Parathyroid adenoma (tissue), 2 donors: ENCODE measurements around the gene CRABP2.

Experiments used
- H2AFZ ChIP-seq: fragments of 300-600 bp; sonication (generic); one replicate; pipeline ENCODE4 v1.7.0; 2017; ENCODE audit warnings: antibody characterized with exemption, mild to moderate bottlenecking
- H3K27ac ChIP-seq: fragments of 300-600 bp; sonication (generic); one replicate; pipeline ENCODE4 v1.7.0; 2017
- H3K27me3 ChIP-seq: fragments of 300-600 bp; sonication (generic); one replicate; pipeline ENCODE4 v1.7.0; 2017; ENCODE audit warnings: low read length; ENCODE audit not compliant: control insufficient read depth, insufficient read depth
- H3K36me3 ChIP-seq: fragments of 300-600 bp; sonication (generic); one replicate; pipeline ENCODE4 v1.7.0; 2017; ENCODE audit warnings: low read length; ENCODE audit not compliant: control insufficient read depth, insufficient read depth
- H3K4me1 ChIP-seq: fragments of 300-600 bp; sonication (generic); one replicate; pipeline ENCODE4 v1.7.0; 2017; ENCODE audit warnings: control low read depth
- H3K4me2 ChIP-seq: fragments of 300-600 bp; sonication (generic); one replicate; pipeline ENCODE4 v1.7.0; 2017; ENCODE audit warnings: low read length
- H3K4me3 ChIP-seq: fragments of 300-600 bp; sonication (generic); one replicate; pipeline ENCODE4 v1.7.0; 2017; ENCODE audit warnings: low read depth, low read length
- H3K79me2 ChIP-seq: fragments of 300-600 bp; sonication (generic); one replicate; pipeline ENCODE4 v1.7.0; 2017; ENCODE audit warnings: control low read depth
- H3K9ac ChIP-seq: fragments of 300-600 bp; sonication (generic); one replicate; pipeline ENCODE4 v1.7.0; 2017; ENCODE audit warnings: mild to moderate bottlenecking
- H3K9me3 ChIP-seq: fragments of 300-600 bp; sonication (generic); one replicate; pipeline ENCODE4 v1.7.0; 2017; ENCODE audit warnings: low read length; ENCODE audit not compliant: control insufficient read depth
- CTCF ChIP-seq: fragments of 300-600 bp; sonication (generic); IDR thresholded peaks from one replicate; pipeline ENCODE4 v1.7.0; 2017; ENCODE audit warnings: antibody characterized with exemption, mild to moderate bottlenecking
- donor health status: primary hyperparathyroidism.

The CRABP2 gene

GRCh38 chr1:156740237-156740740, 34.9 kb upstream of the CRABP2 start:
- Histone ChIP-seq H3K4me1 (peaks cover 4% of the 10 kb centered on the region), H3K9ac (no peak overlapping the region), H3K4me3 (peak overlapping the region; percentile 92), H3K4me2 (peak overlapping the region; percentile 79), H3K27ac (peak overlapping the region; percentile 92), H2AFZ (peak overlapping the region; percentile 63), H3K27me3 (no peaks in the 10 kb centered on the region), H3K9me3 (no peaks in the 10 kb centered on the region), H3K79me2 (no peaks in the 10 kb centered on the region), H3K36me3 (no peaks in the 10 kb centered on the region)
- TF ChIP-seq CTCF: no peak

- H3K27me3 ChIP-seq: no peaks in the 10 kb centered on the region
- H3K4me2 ChIP-seq: no peak overlapping the region
- peaks cover 4% of the 10 kb centered on the region for H3K4me1 ChIP-seq
- no peaks in the 10 kb centered on the region for H3K79me2 ChIP-seq
- H2AFZ ChIP-seq: no peak overlapping the region
- H3K27ac ChIP-seq: no peak overlapping the region
- TF ChIP-seq CTCF: no peak
- H3K9ac ChIP-seq: no peak overlapping the region
- H3K36me3 ChIP-seq: no peaks in the 10 kb centered on the region
- no peaks in the 10 kb centered on the region for H3K9me3 ChIP-seq
- H3K4me3 ChIP-seq: no peak overlapping the region
Measured at GRCh38 chr1:156738916-156739315, 33.5 kb upstream of the CRABP2 start.

- Histone ChIP-seq H3K4me2 (no peak overlapping the region), H3K36me3 (no peaks in the 10 kb centered on the region), H3K27ac (no peak overlapping the region), H3K9ac (no peak overlapping the region), H3K9me3 (no peaks in the 10 kb centered on the region), H3K27me3 (no peaks in the 10 kb centered on the region), H2AFZ (no peak overlapping the region), H3K4me3 (no peak overlapping the region), H3K4me1 (peaks cover 4% of the 10 kb centered on the region), H3K79me2 (no peaks in the 10 kb centered on the region)
- no peak for TF ChIP-seq CTCF
Measured at GRCh38 chr1:156738407-156738806, 33.0 kb upstream of the CRABP2 start.

- H3K27me3 ChIP-seq: no peaks in the 10 kb centered on the region
- no peak overlapping the region for H3K4me3 ChIP-seq
- H3K9ac ChIP-seq: no peak overlapping the region
- H3K9me3 ChIP-seq: no peaks in the 10 kb centered on the region
- H3K4me2 ChIP-seq: no peak overlapping the region
- H3K36me3 ChIP-seq: no peaks in the 10 kb centered on the region
- H3K79me2 ChIP-seq: no peaks in the 10 kb centered on the region
- H2AFZ ChIP-seq: no peak overlapping the region
- no peak for TF ChIP-seq CTCF
- no peak overlapping the region for H3K27ac ChIP-seq
- H3K4me1 ChIP-seq: no peaks in the 10 kb centered on the region
Measured at GRCh38 chr1:156733989-156734584, 28.7 kb upstream of the CRABP2 start.
